ENCODE measurements around the gene ELP5. TPM values are rescaled to one million over a fixed set of nuclear protein-coding genes. Genes with fewer than 3 reads are reported as not detected.

ELP5 gene
- total RNA-seq, 1 donor from 2014 or later = 20.0 TPM

GRCh38 chr17:7232114-7232513, 19.9 kb upstream of the ELP5 start:
- DNase-seq (ENCODE audit: low read depth) (no peak), FAIRE-seq (no peak)
- H3K4me3 ChIP-seq (ENCODE audit: low read depth, low read length) = no peak overlapping the region
- H3K27me3 ChIP-seq (ENCODE audit: control insufficient read depth, insufficient read depth, low read length) = no peaks in the 10 kb centered on the region
- peaks cover 24% of the 10 kb centered on the region for H3K36me3 ChIP-seq (ENCODE audit: control insufficient read depth, insufficient read depth, low read length)
- TF ChIP-seq CTCF (IDR thresholded peaks at IDR 0.05; ENCODE audit: insufficient read depth, low read length, severe bottlenecking) = no peak

- H3K36me3 ChIP-seq (ENCODE audit: control insufficient read depth, insufficient read depth, low read length) = peaks cover 19% of the 10 kb centered on the region
- peak; percentile 27 for DNase-seq (ENCODE audit: low read depth)
- FAIRE-seq = no peak
- peak overlapping the region; percentile 85 for H3K4me3 ChIP-seq (ENCODE audit: low read depth, low read length)
- TF ChIP-seq CTCF (IDR thresholded peaks at IDR 0.05; ENCODE audit: insufficient read depth, low read length, severe bottlenecking) = no peak
- no peaks in the 10 kb centered on the region for H3K27me3 ChIP-seq (ENCODE audit: control insufficient read depth, insufficient read depth, low read length)
These were observed 18.3 kb upstream of the ELP5 start for GRCh38 chr17:7233701-7234082.

- peaks cover 16% of the 10 kb centered on the region for H3K36me3 ChIP-seq (ENCODE audit: control insufficient read depth, insufficient read depth, low read length)
- no peaks in the 10 kb centered on the region for H3K27me3 ChIP-seq (ENCODE audit: control insufficient read depth, insufficient read depth, low read length)
- peak within 1 kb of the TSS; percentile 85 for H3K4me3 ChIP-seq (ENCODE audit: low read depth, low read length)
- peak; percentile 83 for DNase-seq (ENCODE audit: low read depth)
- no peak for TF ChIP-seq CTCF (IDR thresholded peaks at IDR 0.05; ENCODE audit: insufficient read depth, low read length, severe bottlenecking)
- no peak for FAIRE-seq
These were observed 17.7 kb upstream of the ELP5 start, which contains the start of gene DVL2 for GRCh38 chr17:7234083-7234951. Gene DVL2, minus strand, starts transcription at chr17:7234517. Its CDS starts 255 bp downstream, at chr17:7234262.

GRCh38 chr17:7235693-7236665, 16.0 kb upstream of the ELP5 start:
- FAIRE-seq (no peak), DNase-seq (ENCODE audit: low read depth) (peak; percentile 55)
- H3K4me3 ChIP-seq (ENCODE audit: low read depth, low read length) = no peak overlapping the region
- H3K27me3 ChIP-seq (ENCODE audit: control insufficient read depth, insufficient read depth, low read length) = no peaks in the 10 kb centered on the region
- H3K36me3 ChIP-seq (ENCODE audit: control insufficient read depth, insufficient read depth, low read length) = peaks cover 15% of the 10 kb centered on the region
- TF ChIP-seq CTCF (IDR thresholded peaks at IDR 0.05; ENCODE audit: insufficient read depth, low read length, severe bottlenecking) = no peak

- Histone ChIP-seq H3K27me3 (ENCODE audit: control insufficient read depth, insufficient read depth, low read length) (no peaks in the 10 kb centered on the region), H3K4me3 (ENCODE audit: low read depth, low read length) (no peak overlapping the region), H3K36me3 (ENCODE audit: control insufficient read depth, insufficient read depth, low read length) (peaks cover 17% of the 10 kb centered on the region)
- no peak for FAIRE-seq
- no peak for DNase-seq (ENCODE audit: low read depth)
- no peak for TF ChIP-seq CTCF (IDR thresholded peaks at IDR 0.05; ENCODE audit: insufficient read depth, low read length, severe bottlenecking)
These were observed 15.2 kb upstream of the ELP5 start for GRCh38 chr17:7236808-7237207.
